Occipital lobe (tissue), 2 donors: ENCODE measurements around the gene PCNX2. TPM values are rescaled to one million over a fixed set of nuclear protein-coding genes. Genes with fewer than 3 reads are reported as not detected.
"Not testable (repeated sequence)": the region's sequence is repeated elsewhere in the genome, so short reads cannot be mapped to it uniquely, and the experiment has no call there.

ENCODE experiments used
- DNase-seq: peaks from one replicate; lab custom pipeline; 2025; lab: John Stamatoyannopoulos, UW
- total RNA-seq: library from RNA; depleted of rRNA; stranded (reverse); fragments of >200 nt; gene quantifications from one replicate; pipeline ENCODE4 v1.2.3, GENCODE V29; 2014

Gene PCNX2
- total RNA-seq, 1 donor from 2014 or later, result 175 TPM

DNA sequence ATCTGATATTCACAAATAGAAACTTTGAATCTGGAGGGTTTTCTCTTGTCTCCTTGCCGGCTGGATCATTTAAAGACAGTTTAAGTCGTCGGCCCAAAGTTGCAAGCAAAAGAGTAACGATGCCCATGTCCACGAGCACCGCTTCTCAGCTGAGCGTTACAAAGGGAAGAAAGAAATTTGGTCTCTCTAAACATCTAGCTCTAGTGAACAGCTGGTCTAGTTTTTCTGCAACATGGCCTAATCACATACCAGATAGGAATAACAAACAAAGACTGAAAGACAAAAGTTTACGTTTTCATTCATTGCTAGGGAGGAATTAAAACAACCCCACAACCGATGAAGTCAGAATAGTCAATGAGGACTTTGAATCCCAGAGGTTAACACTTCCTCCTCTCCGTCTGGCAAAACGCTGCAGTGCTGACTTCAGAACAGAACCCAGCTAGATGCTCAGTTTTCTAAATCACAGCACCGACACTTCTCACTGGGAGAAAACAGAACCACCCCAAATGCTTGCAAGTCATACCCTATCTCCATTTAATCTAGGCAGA, 275.7 kb downstream of the PCNX2 start:
- no peak for DNase-seq

- no peak for DNase-seq
Measured at GRCh38 chr1:233019083-233019482, 276.4 kb downstream of the PCNX2 start.

GRCh38 chr1:233016798-233017197, 278.7 kb downstream of the PCNX2 start:
- DNase-seq, result no peak

DNA sequence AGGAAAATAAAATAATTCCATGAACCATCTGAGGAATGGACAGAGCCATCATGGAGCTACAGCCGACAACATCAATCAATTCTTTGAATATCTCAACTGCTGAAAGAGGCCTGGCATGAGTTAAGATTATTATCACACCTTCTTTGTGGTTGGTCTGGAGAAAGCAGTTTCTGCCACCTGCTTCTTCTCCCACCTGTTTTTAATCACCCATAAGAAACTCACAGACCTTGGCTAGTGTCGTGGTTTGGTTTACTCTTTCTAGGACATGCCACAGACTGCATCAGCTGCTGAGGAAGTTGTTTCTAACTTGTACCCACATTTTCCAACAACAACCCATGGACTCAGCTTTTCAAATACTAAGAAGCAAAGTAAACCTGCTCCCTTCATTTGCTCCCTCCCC, 279.6 kb downstream of the PCNX2 start:
- DNase-seq, result no peak

GRCh38 chr1:233012021-233012420, 283.5 kb downstream of the PCNX2 start:
- no peak for DNase-seq

GRCh38 chr1:233010146-233010545, 285.4 kb downstream of the PCNX2 start:
- no peak for DNase-seq

- DNase-seq, result no peak
Measured at GRCh38 chr1:233006541-233006973, 289.0 kb downstream of the PCNX2 start.

DNA sequence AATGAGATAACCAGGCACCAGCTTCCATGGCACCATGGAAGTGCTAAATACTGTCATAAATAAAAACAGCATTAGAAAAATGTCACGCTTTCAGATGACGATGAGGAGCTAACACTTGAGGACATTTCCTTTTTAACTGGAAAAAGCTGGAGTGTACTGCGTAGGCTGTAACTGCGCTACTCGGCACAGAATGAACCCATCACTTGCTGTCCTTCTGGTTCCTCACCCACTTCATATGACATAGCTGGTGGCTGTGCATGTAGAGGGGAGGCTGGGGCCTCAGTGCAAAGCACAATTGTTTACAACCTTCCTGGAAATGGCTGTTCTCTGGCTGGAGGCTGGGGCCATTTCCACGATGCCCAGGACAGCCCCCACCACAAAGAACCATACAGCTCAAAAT, 289.4 kb downstream of the PCNX2 start:
- no peak for DNase-seq

DNA sequence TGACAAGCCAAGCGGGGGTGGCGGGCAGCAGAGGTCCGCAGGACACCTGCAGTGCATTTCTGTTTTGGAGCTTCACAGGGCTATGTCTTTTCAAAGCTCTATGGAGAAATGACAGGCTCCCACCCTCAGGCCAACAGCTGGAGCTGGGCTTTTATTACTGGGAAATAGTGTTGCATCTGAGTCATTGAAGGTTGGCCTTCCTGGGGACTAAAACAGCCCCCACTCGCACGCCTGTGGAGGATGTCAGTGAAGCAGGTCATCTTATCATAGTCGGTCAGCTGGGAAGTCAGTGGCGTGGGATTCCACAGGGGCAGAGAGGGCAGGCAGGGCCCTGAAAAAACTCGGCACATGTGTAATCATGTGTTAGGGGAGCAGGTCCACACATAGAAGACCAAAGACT, 289.8 kb downstream of the PCNX2 start:
- no peak for DNase-seq

DNA sequence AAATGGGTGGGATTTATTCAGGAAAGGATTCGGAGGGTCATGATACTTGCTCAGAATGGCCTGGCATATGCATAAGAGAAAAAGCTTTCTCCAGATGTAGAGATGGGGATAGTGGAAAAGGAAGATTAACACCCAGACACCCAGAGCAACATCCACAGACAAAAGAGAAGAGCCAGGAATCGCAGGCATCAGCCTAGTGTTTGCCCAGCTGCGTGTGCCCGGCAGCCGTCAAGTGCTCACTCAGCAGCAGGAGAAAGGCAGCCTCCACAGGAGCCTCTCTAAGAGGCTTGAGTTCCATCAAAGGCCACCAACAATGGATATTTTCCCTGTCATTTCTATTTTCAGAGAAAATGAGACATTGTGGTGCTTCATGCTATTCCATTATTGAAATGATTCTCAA, 290.4 kb downstream of the PCNX2 start:
- DNase-seq, result no peak

GRCh38 chr1:233004451-233004850, 291.1 kb downstream of the PCNX2 start:
- no peak for DNase-seq

DNA sequence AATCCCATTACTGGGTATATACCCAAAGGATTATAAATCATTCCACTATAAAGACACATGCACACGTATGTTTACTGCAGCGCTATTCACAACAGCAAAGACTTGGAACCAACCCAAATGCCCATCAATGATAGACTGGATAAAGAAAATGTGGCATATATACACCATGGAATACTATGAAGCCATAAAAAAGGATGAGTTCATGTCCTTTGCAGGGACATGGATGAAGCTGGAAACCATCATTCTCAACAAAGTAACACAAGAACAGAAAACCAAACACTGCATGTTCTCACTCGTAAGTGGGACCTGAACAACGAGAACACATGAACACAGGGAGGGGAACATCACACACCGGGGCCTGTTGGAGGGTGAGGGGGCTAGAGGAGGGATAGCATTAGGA, 291.9 kb downstream of the PCNX2 start:
- DNase-seq, result not testable (repeated sequence)

DNA sequence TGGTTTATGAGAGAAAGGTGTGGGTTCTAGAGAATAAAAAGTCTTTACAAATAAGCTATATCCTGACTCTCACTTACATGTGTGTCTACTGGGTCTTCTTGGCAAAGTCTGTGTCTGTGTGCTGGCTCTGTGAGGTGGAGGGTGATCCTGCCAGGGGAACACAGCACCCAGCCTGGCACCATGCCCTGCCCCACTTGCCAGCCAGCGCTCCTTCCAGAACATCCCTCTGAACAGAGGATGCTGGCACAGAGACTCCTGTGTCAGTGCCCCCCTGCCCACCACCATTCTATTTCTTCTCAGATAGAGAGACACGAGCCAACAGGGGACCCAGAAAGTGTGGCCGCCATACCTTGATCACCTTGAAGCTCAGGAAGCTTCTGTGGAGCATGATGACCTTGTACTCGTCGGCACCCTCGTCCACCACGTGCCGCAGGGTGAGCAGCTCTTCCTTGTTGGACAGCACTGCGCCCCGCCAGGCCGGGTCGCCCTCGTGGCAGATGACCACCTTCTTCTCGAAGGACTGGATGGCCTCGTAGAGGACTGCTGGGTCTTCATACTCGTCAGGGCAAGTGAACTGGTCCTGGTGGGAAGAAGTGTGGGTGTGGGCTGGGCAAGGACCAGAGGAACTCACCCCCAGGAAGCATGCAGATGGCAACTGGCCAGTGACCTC, 295.4 kb downstream of the PCNX2 start:
- DNase-seq, result no peak

DNA sequence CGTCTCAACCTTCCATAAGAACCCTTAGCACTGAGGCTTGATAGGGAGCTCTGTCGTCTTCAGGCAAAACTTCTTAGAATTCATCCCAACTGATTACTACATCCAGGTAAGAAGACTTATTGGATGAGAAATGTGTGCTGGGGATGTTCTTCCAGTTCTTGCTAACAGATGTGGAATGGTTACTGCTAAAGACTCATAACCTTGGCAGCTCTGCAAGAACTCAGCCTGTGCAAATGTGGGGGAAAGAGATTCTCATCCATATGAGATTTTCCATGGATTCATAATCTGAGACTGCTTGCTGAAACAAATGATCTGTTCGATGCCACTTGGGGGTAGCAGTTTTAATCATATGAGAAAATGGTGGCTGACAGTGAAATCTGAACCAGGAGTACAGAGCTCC, 296.9 kb downstream of the PCNX2 start:
- DNase-seq, result no peak

DNA sequence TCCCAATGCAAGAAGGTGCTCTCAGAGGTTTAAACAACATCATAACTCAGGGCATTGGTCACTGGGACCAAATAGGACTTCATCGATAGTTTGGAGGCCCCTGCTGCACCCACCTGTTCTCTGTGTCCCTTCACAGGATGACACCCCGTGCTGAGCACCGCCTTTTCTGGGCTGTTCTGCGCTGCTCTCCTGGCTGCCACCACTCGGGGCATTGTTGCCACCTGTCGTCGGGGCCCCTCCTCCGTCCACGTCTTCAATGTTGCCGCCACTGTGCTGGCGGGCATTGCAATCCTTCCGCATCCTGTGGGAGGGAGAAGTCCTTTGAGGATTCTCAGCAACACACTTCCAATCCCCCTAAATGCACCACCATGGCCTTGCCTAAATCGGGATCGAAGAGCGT, 297.4 kb downstream of the PCNX2 start:
- DNase-seq, result no peak

GRCh38 chr1:232996143-232996542, 299.4 kb downstream of the PCNX2 start:
- no peak for DNase-seq

- no peak for DNase-seq
Measured at GRCh38 chr1:232995189-232995588, 300.3 kb downstream of the PCNX2 start.

DNA sequence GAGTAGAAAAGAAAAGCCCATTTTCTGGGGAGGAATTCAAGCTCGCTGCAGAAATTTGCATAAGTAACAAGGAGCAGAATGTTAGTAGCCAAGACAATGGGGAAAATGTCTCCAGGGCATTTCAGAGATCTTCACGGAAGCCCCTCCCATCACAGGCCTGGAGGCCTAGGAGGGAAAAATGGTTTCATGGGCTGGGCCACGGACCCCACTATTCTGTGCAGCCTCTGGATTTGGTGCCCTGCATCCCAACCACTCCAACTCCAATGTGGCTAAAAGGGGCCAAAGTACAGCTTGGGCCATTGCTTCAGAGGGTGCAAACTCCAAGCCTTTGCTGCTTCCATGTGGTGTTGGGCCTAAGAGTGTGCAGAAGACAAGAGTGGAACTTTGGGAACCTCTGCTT, 302.0 kb downstream of the PCNX2 start:
- DNase-seq, result no peak

- DNase-seq, result no peak
Measured at GRCh38 chr1:232992227-232992626, 303.3 kb downstream of the PCNX2 start.

DNA sequence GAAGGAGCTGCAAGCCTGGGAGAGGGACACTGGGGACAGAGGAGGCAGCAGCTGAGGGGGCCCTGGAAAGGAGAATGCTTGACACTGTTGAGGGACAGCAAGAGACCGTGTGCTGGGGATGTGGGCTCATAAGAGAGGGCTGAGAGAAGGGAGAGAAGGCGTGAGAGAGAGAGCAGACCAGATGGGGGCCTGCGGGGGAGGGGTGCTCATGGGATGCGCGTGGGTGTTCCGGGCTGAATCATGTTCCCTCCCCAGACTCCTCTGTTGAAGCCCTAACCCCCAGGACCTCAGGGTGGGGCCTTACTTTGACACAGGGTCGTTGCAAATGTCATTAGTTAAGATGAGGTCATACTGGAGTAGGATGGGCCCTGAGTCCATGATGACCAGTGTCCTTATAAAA, 304.3 kb downstream of the PCNX2 start:
- DNase-seq, result no peak

DNA sequence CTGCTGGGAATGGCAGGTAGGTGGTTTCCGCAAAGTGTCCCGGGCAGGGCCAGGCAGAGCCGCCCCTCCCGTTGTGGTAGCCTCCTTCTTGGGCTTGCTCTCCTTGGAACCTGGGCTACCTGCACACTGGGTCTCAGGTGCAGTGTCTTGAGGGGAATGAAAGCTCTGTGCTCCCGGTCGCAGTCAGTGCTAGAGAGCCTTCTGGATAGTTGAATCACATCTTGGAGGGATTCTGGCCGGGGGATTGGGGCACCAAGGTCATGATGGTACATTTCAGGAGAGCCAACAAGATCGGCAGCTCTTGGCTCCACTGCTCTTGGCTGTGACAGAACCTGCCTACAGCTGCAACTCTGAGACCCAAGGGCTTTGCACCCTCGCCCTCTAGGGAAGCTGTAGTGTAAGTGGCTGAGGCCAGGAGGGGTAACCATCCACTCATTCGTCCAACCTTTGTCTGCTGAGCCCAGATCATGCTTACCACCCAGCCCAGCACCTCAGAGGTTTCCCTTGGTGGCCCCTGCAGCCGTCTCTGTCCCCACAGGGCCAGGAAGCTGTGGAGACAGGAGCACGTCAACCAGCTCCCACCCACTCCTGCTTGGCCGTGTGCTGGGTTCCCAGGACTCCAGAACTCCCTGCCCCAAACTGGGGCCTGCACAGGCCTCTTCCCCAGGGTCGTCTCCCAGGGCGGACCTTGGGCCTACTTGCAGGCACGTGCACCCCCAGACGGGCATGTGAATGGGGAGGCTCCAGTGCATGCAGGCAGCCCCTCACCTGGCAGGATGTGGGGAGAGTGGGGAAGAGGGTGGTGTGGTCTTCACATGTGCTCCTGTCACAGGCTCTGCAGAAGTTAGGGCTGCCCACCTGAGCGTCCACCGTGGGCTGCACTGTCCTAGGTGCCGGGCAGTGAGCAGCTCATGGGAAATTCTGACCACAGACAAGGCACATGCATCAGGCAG, 305.1 kb downstream of the PCNX2 start:
- DNase-seq, result no peak

GRCh38 chr1:232988572-232989040, 306.9 kb downstream of the PCNX2 start:
- no peak for DNase-seq
